ENCODE measurements around the gene MPP1. TPM values are rescaled to one million over a fixed set of nuclear protein-coding genes. Genes with fewer than 3 reads are reported as not detected.

Gene MPP1
- total RNA-seq, 1 donor from 2014 or later = 1.1 TPM

DNA sequence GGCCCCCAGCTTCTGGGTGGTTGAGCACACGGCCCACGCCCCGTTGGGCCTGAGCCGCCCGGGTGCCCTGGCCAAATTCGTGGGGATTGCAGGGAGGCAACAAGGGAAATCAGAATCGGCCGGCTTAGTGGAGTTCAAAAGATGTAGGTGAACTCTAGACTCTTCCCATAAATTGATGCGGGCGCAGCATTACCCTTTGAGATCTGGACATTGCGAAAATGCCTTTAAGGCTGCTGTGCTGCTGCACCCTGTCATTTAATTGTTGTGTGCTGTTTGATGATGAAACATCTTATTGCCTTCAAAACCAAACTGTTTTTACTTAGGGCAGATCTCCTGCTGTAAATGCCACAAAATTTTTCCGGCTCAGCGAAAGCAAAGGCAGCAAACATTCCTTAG is 409 bp upstream of the MPP1 start:
- no peak for TF ChIP-seq CTCF (IDR thresholded peaks at IDR 0.05; ENCODE audit: insufficient read depth, low read length, severe bottlenecking)
- Histone ChIP-seq H3K36me3 (ENCODE audit: control insufficient read depth, insufficient read depth, low read length) (no peaks in the 10 kb centered on the region), H3K27me3 (ENCODE audit: control insufficient read depth, insufficient read depth, low read length) (no peaks in the 10 kb centered on the region), H3K4me3 (ENCODE audit: low read depth, low read length) (peak overlapping the region; percentile 41)
- DNase-seq (ENCODE audit: low read depth) (peak; percentile 5), FAIRE-seq (no peak)

DNA sequence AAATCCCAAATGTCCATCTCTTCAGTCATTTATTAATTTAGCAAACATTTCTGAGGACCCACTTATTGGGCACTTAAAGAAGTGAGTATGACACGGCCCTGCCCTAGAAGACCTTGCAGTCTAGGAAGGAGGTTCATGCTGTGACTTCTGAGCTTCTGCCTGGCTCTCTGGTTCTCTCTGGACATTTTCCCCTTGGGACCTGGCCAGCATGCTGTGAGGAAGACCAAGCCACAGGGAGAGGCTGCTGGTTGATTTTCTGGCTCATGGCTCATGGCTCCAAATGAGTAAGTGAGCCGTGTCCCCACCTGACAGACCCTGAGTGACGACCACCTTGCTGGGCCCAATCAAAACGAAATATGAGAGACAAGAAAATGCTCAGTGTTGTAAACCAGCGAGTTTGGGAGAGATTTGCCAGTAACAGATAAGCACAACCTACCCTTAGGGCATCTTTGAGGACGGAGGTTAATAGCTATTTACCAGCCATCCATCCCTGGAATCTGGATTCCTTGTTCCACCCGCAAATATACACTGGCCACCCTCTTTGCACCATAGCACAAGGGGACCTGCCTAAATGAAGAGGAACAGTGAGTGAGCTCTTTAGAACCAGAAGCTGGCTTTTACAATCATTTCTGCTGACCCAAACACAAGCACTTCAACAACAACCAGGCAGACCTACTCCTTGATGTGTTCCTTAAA is 876 bp downstream of the MPP1 start:
- Histone ChIP-seq H3K4me3 (ENCODE audit: low read depth, low read length) (peak overlapping the region; percentile 41), H3K27me3 (ENCODE audit: control insufficient read depth, insufficient read depth, low read length) (no peaks in the 10 kb centered on the region), H3K36me3 (ENCODE audit: control insufficient read depth, insufficient read depth, low read length) (no peaks in the 10 kb centered on the region)
- DNase-seq (ENCODE audit: low read depth) = no peak
- FAIRE-seq = peak; percentile 88
- no peak for TF ChIP-seq CTCF (IDR thresholded peaks at IDR 0.05; ENCODE audit: insufficient read depth, low read length, severe bottlenecking)

GRCh38 chrX:154802947-154803346 is 2.3 kb downstream of the MPP1 start:
- no peak for TF ChIP-seq CTCF (IDR thresholded peaks at IDR 0.05; ENCODE audit: insufficient read depth, low read length, severe bottlenecking)
- no peak for DNase-seq (ENCODE audit: low read depth)

DNA sequence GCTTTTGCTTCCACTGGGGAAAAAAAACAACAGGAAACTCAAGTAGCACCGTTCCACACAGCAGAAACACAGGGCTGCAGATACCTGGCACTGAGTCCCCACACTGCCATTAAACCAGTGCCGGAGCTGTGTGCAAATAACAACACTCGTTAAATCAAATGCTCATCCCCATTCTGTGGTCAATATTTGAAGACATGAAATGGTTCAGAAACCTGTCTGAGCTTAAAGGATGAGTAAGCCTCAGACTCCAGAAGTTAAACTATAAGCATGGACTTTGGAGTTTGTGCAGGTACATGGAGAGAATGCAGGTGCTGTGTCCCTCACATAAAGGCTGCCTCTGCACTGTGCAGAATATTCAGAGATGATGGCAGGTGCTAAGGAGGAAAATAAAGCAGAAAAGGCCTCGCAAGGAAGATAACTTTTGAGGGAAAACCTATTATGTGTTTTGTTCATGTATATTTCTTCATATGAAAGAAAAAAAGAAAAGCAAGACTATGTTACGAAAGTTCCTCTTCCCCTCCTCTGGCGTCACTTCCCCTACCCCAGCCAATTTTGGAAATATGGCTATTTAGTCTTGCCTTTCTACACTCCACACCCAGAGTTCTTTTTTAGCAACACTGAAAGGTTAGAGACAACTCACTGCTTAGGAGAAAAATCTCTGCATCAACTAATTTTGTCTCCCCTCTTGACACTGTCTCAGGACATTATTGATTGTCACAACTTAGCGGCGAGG is 4.6 kb downstream of the MPP1 start:
- no peak for DNase-seq (ENCODE audit: low read depth)
- FAIRE-seq = no peak
- no peak overlapping the region for H3K4me3 ChIP-seq (ENCODE audit: low read depth, low read length)
- no peak for TF ChIP-seq CTCF (IDR thresholded peaks at IDR 0.05; ENCODE audit: insufficient read depth, low read length, severe bottlenecking)
- no peaks in the 10 kb centered on the region for H3K36me3 ChIP-seq (ENCODE audit: control insufficient read depth, insufficient read depth, low read length)
- no peaks in the 10 kb centered on the region for H3K27me3 ChIP-seq (ENCODE audit: control insufficient read depth, insufficient read depth, low read length)

More at GRCh38 chrX:154802947-154803346, 2.3 kb downstream of the MPP1 start:
- FAIRE-seq = no peak
- Histone ChIP-seq H3K4me3 (ENCODE audit: low read depth, low read length) (no peak overlapping the region), H3K27me3 (ENCODE audit: control insufficient read depth, insufficient read depth, low read length) (no peaks in the 10 kb centered on the region), H3K36me3 (ENCODE audit: control insufficient read depth, insufficient read depth, low read length) (no peaks in the 10 kb centered on the region)

- Histone ChIP-seq H3K27me3 (ENCODE audit: control insufficient read depth, insufficient read depth, low read length) (no peaks in the 10 kb centered on the region), H3K4me3 (ENCODE audit: low read depth, low read length) (no peak overlapping the region), H3K36me3 (ENCODE audit: control insufficient read depth, insufficient read depth, low read length) (no peaks in the 10 kb centered on the region)
- no peak for TF ChIP-seq CTCF (IDR thresholded peaks at IDR 0.05; ENCODE audit: insufficient read depth, low read length, severe bottlenecking)
- FAIRE-seq (no peak), DNase-seq (ENCODE audit: low read depth) (peak; percentile 24)
Observed at GRCh38 chrX:154799556-154800348, 5.5 kb downstream of the MPP1 start.

All from bronchial epithelial cell (primary cell).